Progenitor cell of endocrine pancreas (in vitro differentiated cells): ENCODE measurements around the gene NUDT3. TPM values are rescaled to one million over a fixed set of nuclear protein-coding genes. Genes with fewer than 3 reads are reported as not detected.
"Not testable (repeated sequence)": the region's sequence is repeated elsewhere in the genome, so short reads cannot be mapped to it uniquely, and the experiment has no call there.

Source experiments
- DNase-seq: peaks from one replicate; pipeline ENCODE4 v3.0.0; 2021; ENCODE audit warnings: low spot score; ENCODE audit not compliant: unreplicated experiment
- H3K27ac Mint-ChIP-seq: 2 replicates; pipeline ENCODE4 v1.8.0; 2021; ENCODE audit warnings: mild to moderate bottlenecking, moderate library complexity, mixed read lengths
- H3K27me3 Mint-ChIP-seq: 2 replicates; pipeline ENCODE4 v1.8.0; 2021; ENCODE audit warnings: mixed read lengths
- H3K36me3 Mint-ChIP-seq: 2 replicates; pipeline ENCODE4 v1.8.0; 2022; ENCODE audit warnings: mixed read lengths; ENCODE audit not compliant: insufficient read depth
- H3K4me1 Mint-ChIP-seq: 2 replicates; pipeline ENCODE4 v1.8.0; 2021; ENCODE audit warnings: low read depth, mixed read lengths
- H3K4me3 Mint-ChIP-seq: 2 replicates; pipeline ENCODE4 v1.8.0; 2021; ENCODE audit warnings: low read depth, mild to moderate bottlenecking, moderate library complexity, mixed read lengths
- H3K9me3 Mint-ChIP-seq: 2 replicates; pipeline ENCODE4 v1.8.0; 2021; ENCODE audit warnings: low read depth, mixed read lengths
- total RNA-seq: library from RNA; stranded (reverse); gene quantifications from 2 replicates; pipeline ENCODE4 v1.2.1, GENCODE V29; 2021
- TF ChIP-seq, protein P1 (sequence below): fragments of 200-600 bp; sonication (generic); IDR thresholded peaks from one replicate; pipeline ENCODE4 v1.5.0; 2021; ENCODE audit warnings: antibody characterized with exemption, mild to moderate bottlenecking; ENCODE audit not compliant: unreplicated experiment

NUDT3 gene
- total RNA-seq, 1 donor from 2014 or later: 20.6 TPM

DNA sequence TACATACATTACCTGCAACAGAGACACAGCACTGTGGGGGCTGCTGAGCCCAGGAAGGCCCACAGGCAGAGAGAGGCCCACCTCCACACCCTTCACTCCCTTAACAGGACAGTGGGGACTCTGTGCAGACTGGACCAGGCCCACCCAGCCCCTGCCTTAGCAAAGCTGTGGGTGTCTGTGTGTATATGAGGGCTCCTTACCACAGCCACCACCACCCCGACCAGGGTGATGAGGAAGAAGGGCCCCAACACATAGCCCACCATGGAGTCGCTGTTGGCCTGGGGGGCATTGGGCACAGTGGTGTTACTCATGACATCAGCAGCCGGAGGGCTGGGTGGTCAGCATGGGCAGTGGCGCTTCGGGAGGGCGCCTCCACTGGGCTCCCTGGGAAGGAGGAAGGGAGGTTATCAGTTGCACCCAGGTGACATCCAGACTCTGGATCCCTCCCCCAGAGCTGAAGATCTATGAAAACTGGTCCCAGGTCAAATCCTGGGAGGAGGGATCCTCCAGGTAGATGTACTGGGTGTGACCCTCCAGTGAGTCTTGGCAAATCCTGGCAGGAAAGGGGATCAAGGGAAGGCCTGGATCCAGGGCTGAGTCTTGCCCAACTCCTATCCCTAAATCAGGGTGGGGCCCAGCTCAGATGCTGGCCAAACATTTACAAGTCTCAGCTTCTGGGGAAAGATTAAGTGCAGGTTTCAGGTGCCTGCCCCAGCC is 144.8 kb downstream of the NUDT3 start:
- peaks cover 2% of the 10 kb centered on the region for H3K4me1 Mint-ChIP-seq
- peak overlapping the region; percentile 37 for H3K27ac Mint-ChIP-seq
- no peak for DNase-seq

DNA sequence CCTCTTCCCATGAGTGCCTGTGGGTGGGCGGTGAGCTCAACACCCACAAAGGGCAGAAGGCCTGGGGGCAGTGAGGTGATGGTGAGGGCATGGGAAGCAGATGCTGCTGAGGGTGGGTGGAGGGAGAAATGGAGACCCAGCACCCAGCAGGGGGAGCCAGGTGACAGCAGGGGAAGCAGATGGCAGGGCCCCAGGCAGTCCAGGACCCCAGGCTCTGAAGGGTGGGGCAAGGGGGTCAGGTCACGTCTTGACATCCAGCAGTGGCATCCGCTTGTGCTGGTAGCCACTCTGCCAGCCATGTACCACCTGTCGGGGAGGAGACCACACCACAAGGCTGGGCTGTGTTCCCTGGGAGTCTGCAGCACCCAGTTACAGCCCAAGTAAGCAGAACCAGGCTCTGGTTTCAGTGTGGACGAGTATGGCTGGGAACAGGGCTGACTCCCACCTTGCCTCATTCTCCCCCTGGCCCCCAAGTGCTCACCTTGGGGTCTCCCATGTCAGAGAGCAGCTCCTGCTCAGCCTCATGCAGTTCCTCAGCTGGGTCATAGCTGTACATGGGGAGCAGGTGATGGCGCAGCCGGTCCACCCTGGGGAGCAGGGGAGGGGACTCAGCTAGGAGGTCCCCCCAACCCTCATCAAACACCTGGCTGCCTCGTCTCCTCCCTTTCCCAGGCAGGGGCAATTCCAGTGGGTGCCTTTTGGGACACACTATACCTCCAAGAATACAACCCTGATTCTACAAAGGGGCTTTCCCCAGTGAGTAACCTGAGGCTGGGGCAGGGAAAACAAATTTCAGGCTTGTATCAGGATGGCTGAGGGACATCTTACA is 145.7 kb downstream of the NUDT3 start:
- H3K27ac Mint-ChIP-seq: peak overlapping the region; percentile 85
- H3K9me3 Mint-ChIP-seq: no peaks in the 10 kb centered on the region
- H3K4me1 Mint-ChIP-seq: peaks cover 2% of the 10 kb centered on the region
- no peak for DNase-seq
- TF ChIP-seq, protein P1, sequence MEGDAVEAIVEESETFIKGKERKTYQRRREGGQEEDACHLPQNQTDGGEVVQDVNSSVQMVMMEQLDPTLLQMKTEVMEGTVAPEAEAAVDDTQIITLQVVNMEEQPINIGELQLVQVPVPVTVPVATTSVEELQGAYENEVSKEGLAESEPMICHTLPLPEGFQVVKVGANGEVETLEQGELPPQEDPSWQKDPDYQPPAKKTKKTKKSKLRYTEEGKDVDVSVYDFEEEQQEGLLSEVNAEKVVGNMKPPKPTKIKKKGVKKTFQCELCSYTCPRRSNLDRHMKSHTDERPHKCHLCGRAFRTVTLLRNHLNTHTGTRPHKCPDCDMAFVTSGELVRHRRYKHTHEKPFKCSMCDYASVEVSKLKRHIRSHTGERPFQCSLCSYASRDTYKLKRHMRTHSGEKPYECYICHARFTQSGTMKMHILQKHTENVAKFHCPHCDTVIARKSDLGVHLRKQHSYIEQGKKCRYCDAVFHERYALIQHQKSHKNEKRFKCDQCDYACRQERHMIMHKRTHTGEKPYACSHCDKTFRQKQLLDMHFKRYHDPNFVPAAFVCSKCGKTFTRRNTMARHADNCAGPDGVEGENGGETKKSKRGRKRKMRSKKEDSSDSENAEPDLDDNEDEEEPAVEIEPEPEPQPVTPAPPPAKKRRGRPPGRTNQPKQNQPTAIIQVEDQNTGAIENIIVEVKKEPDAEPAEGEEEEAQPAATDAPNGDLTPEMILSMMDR: peak; percentile 50
- no peak overlapping the region for H3K4me3 Mint-ChIP-seq
- H3K36me3 Mint-ChIP-seq: peaks cover 11% of the 10 kb centered on the region
- no peaks in the 10 kb centered on the region for H3K27me3 Mint-ChIP-seq

More for the DNA sequence above, 144.8 kb downstream of the NUDT3 start:
- H3K4me3 Mint-ChIP-seq: peak overlapping the region; percentile 84
- peaks cover 8% of the 10 kb centered on the region for H3K36me3 Mint-ChIP-seq
- TF ChIP-seq, protein P1: no peak
- H3K27me3 Mint-ChIP-seq: no peaks in the 10 kb centered on the region
- H3K9me3 Mint-ChIP-seq: no peaks in the 10 kb centered on the region

DNA sequence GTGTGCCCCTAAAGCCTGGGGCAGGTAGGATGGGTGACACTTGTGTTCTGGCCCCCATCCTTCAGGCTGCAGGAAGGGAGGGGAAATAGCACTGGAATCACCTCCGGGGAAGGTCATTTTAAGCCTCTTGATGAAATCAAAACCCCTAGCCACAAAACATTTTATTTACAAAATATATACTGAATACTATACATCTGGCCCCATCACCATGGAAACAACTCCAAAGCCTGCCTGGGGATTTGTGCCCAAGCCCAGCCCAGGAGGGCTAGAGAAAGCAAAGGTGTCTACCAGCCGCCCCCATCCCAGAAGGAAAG is 146.3 kb downstream of the NUDT3 start:
- no peaks in the 10 kb centered on the region for H3K27me3 Mint-ChIP-seq
- no peak overlapping the region for H3K4me3 Mint-ChIP-seq
- H3K4me1 Mint-ChIP-seq: peaks cover 2% of the 10 kb centered on the region
- H3K9me3 Mint-ChIP-seq: no peaks in the 10 kb centered on the region
- no peak for DNase-seq
- peak overlapping the region; percentile 41 for H3K27ac Mint-ChIP-seq
- TF ChIP-seq, protein P1: no peak
- peaks cover 15% of the 10 kb centered on the region for H3K36me3 Mint-ChIP-seq

DNA sequence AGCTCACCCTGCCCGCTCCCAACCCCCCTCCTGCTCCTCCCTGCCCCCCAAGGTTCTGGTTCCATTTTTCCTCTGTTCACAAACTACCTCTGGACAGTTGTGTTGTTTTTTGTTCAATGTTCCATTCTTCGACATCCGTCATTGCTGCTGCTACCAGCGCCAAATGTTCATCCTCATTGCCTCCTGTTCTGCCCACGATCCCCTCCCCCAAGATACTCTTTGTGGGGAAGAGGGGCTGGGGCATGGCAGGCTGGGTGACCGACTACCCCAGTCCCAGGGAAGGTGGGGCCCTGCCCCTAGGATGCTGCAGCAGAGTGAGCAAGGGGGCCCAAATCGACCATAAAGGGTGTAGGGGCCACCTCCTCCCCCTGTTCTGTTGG is 146.7 kb downstream of the NUDT3 start:
- not testable (repeated sequence) for DNase-seq, H3K27me3 Mint-ChIP-seq, H3K4me3 Mint-ChIP-seq, H3K4me1 Mint-ChIP-seq, H3K9me3 Mint-ChIP-seq
- peaks cover 18% of the 10 kb centered on the region for H3K36me3 Mint-ChIP-seq
- H3K27ac Mint-ChIP-seq: peak overlapping the region; percentile 82

DNA sequence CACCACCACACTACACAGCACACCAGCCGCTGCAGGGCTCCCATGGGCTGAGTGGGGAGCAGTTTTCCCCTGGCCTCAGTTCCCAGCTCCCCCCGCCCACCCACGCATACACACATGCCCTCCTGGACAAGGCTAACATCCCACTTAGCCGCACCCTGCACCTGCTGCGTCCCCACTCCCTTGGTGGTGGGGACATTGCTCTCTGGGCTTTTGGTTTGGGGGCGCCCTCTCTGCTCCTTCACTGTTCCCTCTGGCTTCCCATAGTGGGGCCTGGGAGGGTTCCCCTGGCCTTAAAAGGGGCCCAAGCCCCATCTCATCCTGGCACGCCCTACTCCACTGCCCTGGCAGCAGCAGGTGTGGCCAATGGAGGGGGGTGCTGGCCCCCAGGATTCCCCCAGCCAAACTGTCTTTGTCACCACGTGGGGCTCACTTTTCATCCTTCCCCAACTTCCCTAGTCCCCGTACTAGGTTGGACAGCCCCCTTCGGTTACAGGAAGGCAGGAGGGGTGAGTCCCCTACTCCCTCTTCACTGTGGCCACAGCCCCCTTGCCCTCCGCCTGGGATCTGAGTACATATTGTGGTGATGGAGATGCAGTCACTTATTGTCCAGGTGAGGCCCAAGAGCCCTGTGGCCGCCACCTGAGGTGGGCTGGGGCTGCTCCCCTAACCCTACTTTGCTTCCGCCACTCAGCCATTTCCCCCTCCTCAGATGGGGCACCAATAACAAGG is 147.3 kb downstream of the NUDT3 start:
- DNase-seq, H3K27me3 Mint-ChIP-seq, H3K4me1 Mint-ChIP-seq, H3K9me3 Mint-ChIP-seq, H3K27ac Mint-ChIP-seq, H3K4me3 Mint-ChIP-seq: not testable (repeated sequence)
- H3K36me3 Mint-ChIP-seq: peaks cover 19% of the 10 kb centered on the region
